Stimulated activated CD8-positive, alpha-beta memory T cell treated with anti-CD3 and anti-CD28 coated beads, Interleukin-12 subunit alpha, Interleukin-12 subunit beta, amount 100 ng/mL, for 24 hours (primary cell): ENCODE measurements around the gene MCTS1.
"Not testable (repeated sequence)": the region's sequence is repeated elsewhere in the genome, so short reads cannot be mapped to it uniquely, and the experiment has no call there.

ENCODE experiments used
- DNase-seq: peaks from one replicate; pipeline ENCODE4 v3.0.0-alpha.2; 2020; ENCODE audit errors: extremely low read depth

MCTS1 gene

DNA sequence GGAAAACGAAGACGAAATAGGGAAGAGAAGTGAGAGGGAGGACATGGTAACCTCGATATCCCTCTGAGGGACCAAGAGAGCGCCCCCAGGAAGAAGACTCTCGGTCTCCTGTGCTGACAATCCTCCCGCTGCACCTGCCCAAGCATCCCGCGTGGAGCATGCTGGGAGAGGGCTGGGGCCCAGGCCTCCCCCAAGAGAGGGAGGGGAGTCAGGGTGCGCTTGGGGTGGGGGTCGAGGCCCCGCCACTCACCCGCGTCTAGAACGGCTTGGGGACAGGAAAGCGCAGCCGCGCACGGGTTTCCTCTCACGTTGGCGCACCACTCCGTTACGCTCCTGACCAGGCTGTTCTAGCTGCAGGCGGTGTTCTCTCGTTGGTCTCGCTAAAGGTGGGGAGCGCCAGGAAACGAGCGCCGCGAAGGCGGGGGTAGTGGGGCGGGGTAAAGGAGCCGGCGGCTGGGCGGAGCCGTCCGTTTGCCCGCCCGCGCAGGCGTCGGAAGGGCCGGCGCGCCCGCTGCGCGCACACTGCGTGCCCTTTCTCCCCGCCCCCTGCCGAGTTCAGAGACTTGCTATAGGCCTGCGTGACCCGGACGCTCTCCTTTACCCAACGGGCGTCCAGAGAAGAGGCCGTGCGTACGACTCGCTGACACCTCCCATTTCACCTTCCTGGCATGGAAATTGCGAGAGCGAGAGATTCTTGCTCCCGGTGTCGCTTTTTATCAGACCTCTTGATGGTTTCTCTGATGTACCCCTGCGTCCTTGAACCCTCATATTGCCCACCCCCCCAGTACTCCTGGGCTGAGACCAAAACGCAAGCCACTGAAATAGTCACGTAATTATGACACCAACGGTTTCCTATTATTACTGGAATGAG is 26.0 kb downstream of the MCTS1 start, which contains the start of gene C1GALT1C1:
C1GALT1C1 (minus strand) TSS at position 388 of the 871 bp plus-strand sequence. CDS start 2,888 bp downstream, outside the sequence.
- DNase-seq: peak; percentile 77

DNA sequence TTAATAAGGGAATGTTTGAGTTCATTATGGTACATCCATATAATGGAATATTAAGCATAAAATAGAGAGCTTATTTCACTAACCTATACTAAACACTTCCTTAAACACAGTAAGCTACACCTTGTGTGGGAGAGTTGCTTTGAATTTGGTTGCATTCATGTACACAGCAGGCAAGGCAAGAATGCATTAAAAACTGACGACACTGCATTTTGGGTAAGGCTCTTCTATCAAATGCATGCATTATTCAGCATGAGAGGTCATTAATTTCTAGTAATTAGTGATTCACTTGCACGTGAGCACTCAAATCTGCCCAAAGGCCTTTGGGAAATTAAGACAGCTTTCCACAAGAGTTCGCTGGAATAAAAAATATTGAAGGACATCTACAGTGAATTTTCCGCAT is 34.7 kb downstream of the MCTS1 start:
- DNase-seq: no peak

DNA sequence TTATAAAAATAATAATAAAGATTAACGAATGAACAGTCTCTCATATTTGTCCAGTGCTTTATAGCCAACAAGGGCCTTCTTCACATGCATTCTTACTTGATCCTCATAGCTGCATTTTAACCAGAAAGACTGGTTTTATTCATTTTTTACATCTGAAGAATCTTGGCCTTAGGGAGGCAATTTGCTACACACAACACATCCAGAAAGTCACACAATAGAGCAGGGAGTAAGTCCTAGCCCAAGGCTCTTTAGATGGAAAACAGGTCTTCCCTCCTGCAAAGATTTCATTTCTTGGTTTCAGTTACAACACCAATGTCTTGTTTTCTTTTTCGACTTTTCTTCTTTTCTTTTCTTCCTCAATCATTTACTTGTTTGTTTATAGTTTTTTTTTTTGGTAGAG is 39.0 kb downstream of the MCTS1 start:
- DNase-seq: no peak

DNA sequence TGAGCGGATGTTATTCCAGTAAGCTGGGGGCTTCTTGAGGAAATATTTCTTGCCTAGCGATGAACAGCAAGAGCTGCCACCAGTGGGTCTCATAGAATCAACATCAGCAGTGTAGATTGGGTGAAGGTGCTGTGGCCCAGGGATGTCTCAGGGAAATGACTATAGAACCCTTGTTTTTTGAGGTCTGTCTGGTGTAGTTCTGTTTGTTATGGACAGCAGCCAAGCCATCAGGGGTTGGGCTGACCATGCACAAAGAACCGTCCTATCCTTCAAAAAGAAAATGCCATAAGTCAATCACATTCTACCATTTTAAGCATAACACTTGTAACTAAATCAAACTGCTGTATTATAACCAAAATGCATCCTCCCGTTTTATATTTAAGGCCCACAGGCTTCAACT is 43.2 kb downstream of the MCTS1 start:
- no peak for DNase-seq

DNA sequence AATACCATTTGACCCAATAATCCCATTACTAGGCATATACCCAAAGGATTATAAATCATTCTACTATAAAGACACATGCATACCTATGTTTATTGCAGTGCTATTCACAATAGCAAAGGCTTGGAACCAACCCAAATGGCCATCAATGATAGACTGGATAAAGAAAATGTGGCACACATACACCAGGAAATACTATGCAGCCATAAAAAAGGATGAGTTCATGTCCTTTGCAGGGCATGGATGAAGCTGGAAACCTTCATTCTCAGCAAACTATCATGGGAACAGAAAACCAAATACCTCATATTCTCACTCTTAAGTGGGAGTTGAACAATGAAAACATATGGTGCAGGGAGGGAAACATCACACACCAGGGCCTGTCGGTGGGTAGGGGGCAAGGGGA is 48.4 kb downstream of the MCTS1 start:
- not testable (repeated sequence) for DNase-seq

DNA sequence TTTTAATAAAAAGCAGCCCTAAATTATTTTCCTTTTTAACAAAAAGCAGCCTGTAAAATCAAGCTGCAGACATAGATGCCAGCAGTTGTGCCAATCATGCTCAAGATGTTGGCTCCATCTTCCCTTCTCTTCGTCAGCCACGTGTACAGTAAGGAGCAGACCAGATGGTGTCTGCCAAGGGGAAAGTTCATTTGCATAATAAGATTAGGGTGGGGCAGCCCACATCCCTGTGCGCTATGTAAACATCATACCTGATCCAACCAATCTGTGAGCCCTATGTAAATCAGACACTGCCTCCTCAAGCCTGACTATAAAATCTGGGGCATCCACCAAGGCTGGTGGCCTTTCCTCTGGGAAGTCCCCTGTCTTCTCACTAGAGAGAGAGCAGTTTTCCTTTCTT is 49.1 kb downstream of the MCTS1 start:
- DNase-seq: no peak

DNA sequence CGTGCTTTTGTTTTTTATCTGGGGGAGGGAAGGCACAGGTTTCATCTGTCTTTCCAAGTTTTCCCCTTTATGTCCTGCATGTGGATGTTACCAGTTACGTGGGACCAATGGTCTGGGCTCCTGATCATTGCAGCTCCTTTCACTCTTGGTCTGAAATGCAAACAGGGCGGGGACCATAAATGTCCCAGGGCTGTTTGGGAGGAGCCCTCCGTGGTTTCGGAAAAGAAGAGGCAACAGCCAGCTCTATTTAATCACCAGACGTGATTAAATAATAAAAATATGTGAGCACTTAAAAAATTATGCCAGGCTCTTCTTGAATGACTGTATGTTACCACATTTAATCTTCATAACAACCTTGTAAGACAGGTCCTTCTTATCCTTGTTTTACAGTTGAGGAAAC is 56.7 kb downstream of the MCTS1 start:
- DNase-seq: no peak
